Progenitor cell of endocrine pancreas (in vitro differentiated cells): ENCODE results near the gene PES1. TPM values are rescaled to one million over a fixed set of nuclear protein-coding genes. Genes with fewer than 3 reads are reported as not detected.

Source experiments
- DNase-seq: peaks from one replicate; pipeline ENCODE4 v3.0.0; 2021; ENCODE audit warnings: low spot score; ENCODE audit not compliant: unreplicated experiment
- H3K27ac Mint-ChIP-seq: 2 replicates; pipeline ENCODE4 v1.8.0; 2021; ENCODE audit warnings: mild to moderate bottlenecking, moderate library complexity, mixed read lengths
- H3K27me3 Mint-ChIP-seq: 2 replicates; pipeline ENCODE4 v1.8.0; 2021; ENCODE audit warnings: mixed read lengths
- H3K36me3 Mint-ChIP-seq: 2 replicates; pipeline ENCODE4 v1.8.0; 2022; ENCODE audit warnings: mixed read lengths; ENCODE audit not compliant: insufficient read depth
- H3K4me1 Mint-ChIP-seq: 2 replicates; pipeline ENCODE4 v1.8.0; 2021; ENCODE audit warnings: low read depth, mixed read lengths
- H3K4me3 Mint-ChIP-seq: 2 replicates; pipeline ENCODE4 v1.8.0; 2021; ENCODE audit warnings: low read depth, mild to moderate bottlenecking, moderate library complexity, mixed read lengths
- H3K9me3 Mint-ChIP-seq: 2 replicates; pipeline ENCODE4 v1.8.0; 2021; ENCODE audit warnings: low read depth, mixed read lengths
- total RNA-seq: library from RNA; stranded (reverse); gene quantifications from 2 replicates; pipeline ENCODE4 v1.2.1, GENCODE V29; 2021
- TF ChIP-seq, protein P1 (sequence below): fragments of 200-600 bp; sonication (generic); IDR thresholded peaks from one replicate; pipeline ENCODE4 v1.5.0; 2021; ENCODE audit warnings: antibody characterized with exemption, mild to moderate bottlenecking; ENCODE audit not compliant: unreplicated experiment

Gene PES1
- total RNA-seq, 1 donor from 2014 or later, result 71.6 TPM

DNA sequence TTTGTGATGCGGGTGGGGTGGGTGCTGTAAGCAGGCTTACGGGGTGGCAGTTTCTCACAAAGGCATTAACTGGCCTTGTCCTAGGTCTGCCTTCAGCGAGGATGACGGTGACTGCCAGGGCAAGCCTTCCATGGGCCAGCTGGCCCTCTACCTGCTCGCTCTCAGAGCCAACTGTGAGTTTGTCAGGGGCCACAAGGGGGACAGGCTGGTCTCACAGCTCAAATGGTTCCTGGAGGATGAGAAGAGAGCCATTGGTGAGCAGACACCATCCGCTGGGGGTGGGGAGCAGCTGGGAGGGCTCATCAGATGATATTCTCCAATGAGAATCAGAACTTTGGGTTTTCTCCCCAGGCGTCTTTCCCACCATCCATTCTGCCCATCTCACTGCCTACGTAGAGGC is 21.1 kb upstream of the PES1 start:
- TF ChIP-seq, protein P1, sequence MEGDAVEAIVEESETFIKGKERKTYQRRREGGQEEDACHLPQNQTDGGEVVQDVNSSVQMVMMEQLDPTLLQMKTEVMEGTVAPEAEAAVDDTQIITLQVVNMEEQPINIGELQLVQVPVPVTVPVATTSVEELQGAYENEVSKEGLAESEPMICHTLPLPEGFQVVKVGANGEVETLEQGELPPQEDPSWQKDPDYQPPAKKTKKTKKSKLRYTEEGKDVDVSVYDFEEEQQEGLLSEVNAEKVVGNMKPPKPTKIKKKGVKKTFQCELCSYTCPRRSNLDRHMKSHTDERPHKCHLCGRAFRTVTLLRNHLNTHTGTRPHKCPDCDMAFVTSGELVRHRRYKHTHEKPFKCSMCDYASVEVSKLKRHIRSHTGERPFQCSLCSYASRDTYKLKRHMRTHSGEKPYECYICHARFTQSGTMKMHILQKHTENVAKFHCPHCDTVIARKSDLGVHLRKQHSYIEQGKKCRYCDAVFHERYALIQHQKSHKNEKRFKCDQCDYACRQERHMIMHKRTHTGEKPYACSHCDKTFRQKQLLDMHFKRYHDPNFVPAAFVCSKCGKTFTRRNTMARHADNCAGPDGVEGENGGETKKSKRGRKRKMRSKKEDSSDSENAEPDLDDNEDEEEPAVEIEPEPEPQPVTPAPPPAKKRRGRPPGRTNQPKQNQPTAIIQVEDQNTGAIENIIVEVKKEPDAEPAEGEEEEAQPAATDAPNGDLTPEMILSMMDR, result no peak
- Mint-ChIP-seq H3K4me3 (no peak overlapping the region), H3K36me3 (peaks cover 9% of the 10 kb centered on the region), H3K9me3 (no peaks in the 10 kb centered on the region), H3K27ac (no peak overlapping the region), H3K27me3 (no peaks in the 10 kb centered on the region), H3K4me1 (peaks cover 3% of the 10 kb centered on the region)
- DNase-seq, result no peak

DNA sequence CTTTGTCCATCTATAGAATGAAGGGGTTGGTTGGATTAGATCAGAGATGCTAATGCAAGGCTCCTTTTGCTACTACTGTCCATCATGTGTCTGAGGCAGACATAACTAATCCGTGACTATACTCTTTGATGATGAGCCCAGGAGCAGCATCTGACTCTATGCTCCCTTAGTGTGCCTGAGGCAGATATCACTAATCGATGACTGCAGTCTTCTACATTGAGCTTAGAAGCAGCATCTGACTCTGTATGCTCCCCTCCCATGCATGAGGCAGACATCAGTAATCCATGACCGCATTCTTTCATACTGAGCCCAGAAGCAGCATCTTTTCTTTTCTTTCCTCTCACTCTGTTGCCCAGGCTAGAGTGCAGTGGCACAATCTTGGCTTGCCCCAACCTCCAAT is 19.5 kb upstream of the PES1 start:
- H3K9me3 Mint-ChIP-seq, result no peaks in the 10 kb centered on the region
- no peak overlapping the region for H3K4me3 Mint-ChIP-seq
- TF ChIP-seq, protein P1, result no peak
- H3K27me3 Mint-ChIP-seq, result no peaks in the 10 kb centered on the region
- H3K4me1 Mint-ChIP-seq, result peaks cover 10% of the 10 kb centered on the region
- DNase-seq, result no peak
- H3K36me3 Mint-ChIP-seq, result peaks cover 9% of the 10 kb centered on the region
- H3K27ac Mint-ChIP-seq, result no peak overlapping the region

DNA sequence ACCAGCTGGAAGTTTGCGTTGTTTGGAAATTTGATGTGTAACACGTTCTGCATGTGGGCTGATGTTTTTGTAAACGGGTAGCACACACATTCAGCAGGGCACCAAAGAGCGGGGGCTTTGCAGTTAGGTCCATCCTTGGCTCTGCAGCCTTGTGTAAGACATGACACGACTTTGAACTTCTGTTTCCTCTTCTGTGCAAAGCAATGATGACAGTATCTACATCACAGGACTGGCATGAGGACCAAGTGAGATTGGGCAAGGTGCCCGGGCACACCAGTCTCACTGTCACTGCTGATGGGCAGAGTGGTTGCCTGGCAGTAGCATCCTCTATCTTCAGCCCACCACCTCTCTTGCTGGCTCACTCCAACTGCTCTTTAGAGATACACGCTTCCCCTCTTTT is 18.6 kb upstream of the PES1 start:
- TF ChIP-seq, protein P1, result no peak
- peaks cover 16% of the 10 kb centered on the region for H3K4me1 Mint-ChIP-seq
- no peak overlapping the region for H3K4me3 Mint-ChIP-seq
- no peak overlapping the region for H3K27ac Mint-ChIP-seq
- H3K36me3 Mint-ChIP-seq, result peaks cover 4% of the 10 kb centered on the region
- no peaks in the 10 kb centered on the region for H3K27me3 Mint-ChIP-seq
- no peak for DNase-seq
- H3K9me3 Mint-ChIP-seq, result no peaks in the 10 kb centered on the region

DNA sequence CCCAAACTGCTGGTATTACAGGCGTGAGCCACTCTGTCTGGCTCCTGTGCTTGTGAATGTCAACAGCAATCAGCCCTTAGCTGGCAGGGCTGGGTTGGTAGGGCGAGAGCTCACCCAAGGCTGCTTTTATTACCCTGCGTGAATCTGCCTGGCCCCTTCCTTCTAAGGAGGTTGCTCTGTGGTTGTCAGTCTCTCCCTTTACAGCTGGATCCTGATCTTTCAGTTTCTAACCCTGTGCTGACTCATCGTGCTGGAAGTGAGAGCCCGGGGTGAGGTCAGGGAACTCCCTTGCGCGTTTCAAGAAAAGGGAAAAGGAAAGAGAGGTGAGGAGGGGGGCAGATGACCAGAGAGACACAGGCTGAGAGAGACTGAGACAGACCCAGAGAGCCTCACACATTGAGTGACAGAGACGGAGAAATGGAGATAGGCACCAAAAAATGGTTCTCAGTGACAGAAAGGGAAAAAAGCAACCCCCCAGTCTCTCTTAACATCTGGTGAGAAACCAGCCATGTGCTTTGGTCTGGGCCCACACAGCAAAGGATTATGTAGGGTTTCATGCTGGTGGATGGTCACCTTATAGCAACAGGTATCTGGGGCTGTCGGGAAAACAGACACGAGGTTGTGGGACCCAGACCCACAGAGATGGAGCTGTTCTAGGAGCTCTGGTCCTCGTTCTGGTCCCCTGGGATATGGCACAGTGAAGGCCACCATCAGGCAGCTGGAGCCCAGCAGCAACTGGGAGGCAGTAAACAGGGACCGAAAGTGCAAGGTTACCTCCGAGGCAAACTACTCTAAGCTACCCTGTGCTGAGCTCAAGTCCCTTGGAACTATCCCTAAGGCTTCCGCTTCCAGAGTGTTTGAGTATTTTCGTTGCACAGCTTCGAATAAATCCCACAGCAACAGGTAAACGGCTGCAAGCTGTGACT is 17.8 kb upstream of the PES1 start:
- no peak for DNase-seq
- Mint-ChIP-seq H3K27ac (peak overlapping the region; percentile 35), H3K36me3 (peaks cover 4% of the 10 kb centered on the region), H3K4me3 (peak overlapping the region; percentile 22), H3K9me3 (no peaks in the 10 kb centered on the region), H3K27me3 (no peaks in the 10 kb centered on the region), H3K4me1 (peaks cover 16% of the 10 kb centered on the region)
- TF ChIP-seq, protein P1, result no peak

DNA sequence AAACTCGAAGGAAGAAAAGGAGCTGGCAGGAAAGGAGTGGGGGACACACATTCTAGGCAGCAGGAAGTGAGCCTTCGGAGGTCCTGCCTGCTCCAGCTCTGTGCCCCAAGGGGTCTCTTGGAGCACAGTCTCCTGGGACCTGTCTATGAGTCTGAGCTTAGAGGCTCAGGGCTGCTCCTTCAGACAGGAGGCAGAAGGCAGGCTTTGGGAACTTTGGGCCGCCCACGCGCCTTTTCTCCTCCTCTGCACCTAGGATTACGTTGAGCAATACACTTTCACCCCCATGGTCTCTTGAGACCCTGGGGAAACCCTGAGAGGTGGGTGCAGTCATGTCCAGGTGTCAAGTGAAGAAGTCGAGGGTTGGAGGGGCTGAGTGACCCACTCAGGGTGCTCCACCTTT is 16.2 kb upstream of the PES1 start:
- peaks cover 21% of the 10 kb centered on the region for H3K4me1 Mint-ChIP-seq
- no peak for DNase-seq
- H3K4me3 Mint-ChIP-seq, result peak overlapping the region; percentile 77
- TF ChIP-seq, protein P1, result no peak
- H3K27ac Mint-ChIP-seq, result peak overlapping the region; percentile 95
- no peaks in the 10 kb centered on the region for H3K27me3 Mint-ChIP-seq
- H3K9me3 Mint-ChIP-seq, result no peaks in the 10 kb centered on the region
- peaks cover 1% of the 10 kb centered on the region for H3K36me3 Mint-ChIP-seq
